Prostate gland (tissue), 2 donors: ENCODE data around the gene PDE11A.
A peak's percentile ranks its signal among the peaks of the same experiment; 100 is the strongest.

Experiments
- POLR2A ChIP-seq: fragments of 450-650 bp; IDR thresholded peaks from one replicate; pipeline ENCODE4 v1.6.1; 2016; ENCODE audit warnings: antibody characterized with exemption, mild to moderate bottlenecking
- POLR2AphosphoS5 ChIP-seq: sonication (generic); formaldehyde crosslinking; IDR thresholded peaks from one replicate; pipeline ENCODE4 v1.6.1; 2017; ENCODE audit warnings: antibody characterized with exemption
- TF ChIP-seq, protein P1 (sequence below), 4 experiments: fragments of 200-600 bp in 2 of 4; fragments of 450-650 bp in 2 of 4; sonication (generic) in 2 of 4; IDR thresholded peaks; 1 replicate in 3 of 4; 2 replicates in 1 of 4; pipeline ENCODE4 v1.5.1; 2016 to 2019; ENCODE audit warnings: antibody characterized with exemption in 4 of 4, mild to moderate bottlenecking in 2 of 4, moderate library complexity in 2 of 4

DNA sequence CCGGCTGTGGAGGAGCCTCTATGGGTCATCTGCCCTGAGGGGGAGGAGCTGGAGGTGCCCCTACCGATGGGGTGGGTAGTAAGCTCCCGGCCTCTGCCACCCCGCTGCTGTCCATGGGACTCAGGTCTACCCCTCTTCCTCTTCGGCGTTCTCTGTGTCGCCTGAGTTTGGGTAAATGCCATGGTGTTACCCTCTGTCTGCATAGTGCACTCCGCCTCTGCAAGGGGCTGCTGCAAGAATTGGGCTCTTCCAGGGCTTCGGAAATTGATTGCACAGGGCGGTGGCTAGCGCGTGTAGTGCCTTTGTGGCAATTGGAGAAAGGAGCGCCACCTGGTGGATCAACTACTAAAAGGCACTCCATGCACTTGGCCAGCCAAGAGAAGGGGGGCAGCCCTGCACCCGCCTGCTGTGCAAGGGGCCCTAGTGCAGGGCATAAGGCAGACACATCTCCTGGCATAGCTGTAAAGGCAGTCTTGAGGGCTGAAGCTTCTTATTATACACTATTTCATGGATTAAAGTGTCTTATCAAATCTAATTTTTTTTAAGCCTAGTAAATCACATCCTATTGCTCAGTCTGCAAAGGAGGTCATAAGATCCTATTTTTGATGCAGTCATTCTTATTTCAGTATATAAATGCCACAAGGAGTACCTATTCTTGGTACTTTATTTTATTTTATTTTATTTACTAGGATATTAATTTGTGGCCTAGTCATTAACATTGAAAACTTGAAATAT is 308.9 kb downstream of the PDE11A start:
- TF ChIP-seq, protein P1, sequence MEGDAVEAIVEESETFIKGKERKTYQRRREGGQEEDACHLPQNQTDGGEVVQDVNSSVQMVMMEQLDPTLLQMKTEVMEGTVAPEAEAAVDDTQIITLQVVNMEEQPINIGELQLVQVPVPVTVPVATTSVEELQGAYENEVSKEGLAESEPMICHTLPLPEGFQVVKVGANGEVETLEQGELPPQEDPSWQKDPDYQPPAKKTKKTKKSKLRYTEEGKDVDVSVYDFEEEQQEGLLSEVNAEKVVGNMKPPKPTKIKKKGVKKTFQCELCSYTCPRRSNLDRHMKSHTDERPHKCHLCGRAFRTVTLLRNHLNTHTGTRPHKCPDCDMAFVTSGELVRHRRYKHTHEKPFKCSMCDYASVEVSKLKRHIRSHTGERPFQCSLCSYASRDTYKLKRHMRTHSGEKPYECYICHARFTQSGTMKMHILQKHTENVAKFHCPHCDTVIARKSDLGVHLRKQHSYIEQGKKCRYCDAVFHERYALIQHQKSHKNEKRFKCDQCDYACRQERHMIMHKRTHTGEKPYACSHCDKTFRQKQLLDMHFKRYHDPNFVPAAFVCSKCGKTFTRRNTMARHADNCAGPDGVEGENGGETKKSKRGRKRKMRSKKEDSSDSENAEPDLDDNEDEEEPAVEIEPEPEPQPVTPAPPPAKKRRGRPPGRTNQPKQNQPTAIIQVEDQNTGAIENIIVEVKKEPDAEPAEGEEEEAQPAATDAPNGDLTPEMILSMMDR (IDR thresholded peaks at IDR 0.05): peak; percentile 46 to 70 (median 66)
- TF ChIP-seq POLR2A (no peak), POLR2AphosphoS5 (no peak)
